OCI-LY1 (cell line): ENCODE data around the gene NRCAM.

Source experiments
- H2AFZ ChIP-seq: fragments of 200-600 bp; sonication (generic), shearing (Covaris generic); 2 replicates; pipeline ENCODE4 v1.6.0; 2014; ENCODE audit warnings: antibody characterized with exemption, mild to moderate bottlenecking, low read length
- H3F3A ChIP-seq: fragments of 200-600 bp; sonication (generic), shearing (Covaris generic); 2 replicates; pipeline ENCODE4 v1.6.0; 2014; ENCODE audit warnings: mild to moderate bottlenecking, antibody characterized with exemption, low read length, moderate library complexity; ENCODE audit not compliant: insufficient read depth
- H3K27ac ChIP-seq: fragments of 200-600 bp; sonication (generic); 2 replicates; pipeline ENCODE4 v1.5.1; 2014; ENCODE audit warnings: low read length, mixed run types, mild to moderate bottlenecking, low read depth; ENCODE audit not compliant: poor library complexity, severe bottlenecking
- H3K27me3 ChIP-seq: fragments of 200-600 bp; sonication (generic); 2 replicates; pipeline ENCODE4 v1.6.0; 2014; ENCODE audit warnings: antibody characterized with exemption, mild to moderate bottlenecking, low read length, moderate library complexity; ENCODE audit not compliant: insufficient read depth
- H3K36me3 ChIP-seq: fragments of 200-600 bp; sonication (generic); 2 replicates; pipeline ENCODE4 v1.6.1; 2014; ENCODE audit warnings: mild to moderate bottlenecking, antibody characterized with exemption, low read length, moderate library complexity, mixed read lengths; ENCODE audit not compliant: insufficient read depth
- H3K4me1 ChIP-seq: fragments of 200-600 bp; sonication (generic); 2 replicates; pipeline ENCODE4 v1.5.1; 2014; ENCODE audit warnings: mild to moderate bottlenecking, low read length, moderate library complexity; ENCODE audit not compliant: insufficient read depth, severe bottlenecking
- H3K4me2 ChIP-seq: fragments of 200-600 bp; sonication (generic), shearing (Covaris generic); 2 replicates; pipeline ENCODE4 v1.6.1; 2014; ENCODE audit warnings: low read length
- H3K4me3 ChIP-seq: fragments of 200-600 bp; sonication (generic); 2 replicates; pipeline ENCODE4 v1.5.1; 2014; ENCODE audit warnings: low read length, low read depth, mild to moderate bottlenecking, mixed read lengths; ENCODE audit not compliant: poor library complexity, severe bottlenecking
- H3K79me2 ChIP-seq: fragments of 200-600 bp; shearing (Covaris generic); 2 replicates; pipeline ENCODE4 v1.6.1; 2016; ENCODE audit warnings: mixed run types, low read length, mixed read lengths; ENCODE audit not compliant: insufficient read depth
- H3K9ac ChIP-seq: fragments of 200-600 bp; sonication (generic), shearing (Covaris generic); 2 replicates; pipeline ENCODE4 v1.6.1; 2014; ENCODE audit warnings: mild to moderate bottlenecking, low read length, mixed read lengths
- H3K9me2 ChIP-seq: fragments of 200-600 bp; sonication (generic), shearing (Covaris generic); 2 replicates; pipeline ENCODE4 v1.6.1; 2014; ENCODE audit warnings: low read depth, mild to moderate bottlenecking, low read length, mixed read lengths
- H3K9me3 ChIP-seq: fragments of 200-600 bp; shearing (Covaris generic); 2 replicates; pipeline ENCODE4 v1.6.1; 2014; ENCODE audit warnings: low read length, mixed read lengths
- H4K20me1 ChIP-seq: fragments of 200-600 bp; sonication (generic), shearing (Covaris generic); 2 replicates; pipeline ENCODE4 v1.6.0; 2016; ENCODE audit warnings: mild to moderate bottlenecking, low read length; ENCODE audit not compliant: insufficient read depth
- CTCF ChIP-seq: fragments of 200-600 bp; sonication (generic), shearing (Covaris generic); IDR thresholded peaks from 2 replicates; pipeline ENCODE4 v1.5.1; 2017; ENCODE audit warnings: mild to moderate bottlenecking, antibody characterized with exemption, low read length, moderate library complexity, mixed read lengths
- EZH2 ChIP-seq: fragments of 200-600 bp; sonication (generic), shearing (Covaris generic); IDR thresholded peaks from 2 replicates; pipeline ENCODE4 v1.8.0; 2017; ENCODE audit warnings: borderline replicate concordance, mixed run types, mild to moderate bottlenecking, antibody characterized with exemption, low read length, moderate library complexity, mixed read lengths

Gene NRCAM

GRCh38 chr7:108321359-108321758 lies 134.9 kb downstream of the NRCAM start:
- Histone ChIP-seq H3K79me2 (no peaks in the 10 kb centered on the region), H3F3A (no peaks in the 10 kb centered on the region), H3K9me2 (no peaks in the 10 kb centered on the region), H3K4me1 (no peaks in the 10 kb centered on the region), H3K27ac (no peak overlapping the region), H3K36me3 (no peaks in the 10 kb centered on the region), H2AFZ (no peak overlapping the region), H3K4me2 (no peak overlapping the region), H3K4me3 (no peak overlapping the region), H3K27me3 (no peaks in the 10 kb centered on the region), H3K9ac (no peak overlapping the region), H4K20me1 (no peaks in the 10 kb centered on the region), H3K9me3 (no peaks in the 10 kb centered on the region)
- no peak for TF ChIP-seq EZH2
- no peak for TF ChIP-seq CTCF

GRCh38 chr7:108316708-108317107 lies 139.5 kb downstream of the NRCAM start:
- Histone ChIP-seq H3K9me3 (no peaks in the 10 kb centered on the region), H3K79me2 (no peaks in the 10 kb centered on the region), H3F3A (no peaks in the 10 kb centered on the region), H3K4me2 (no peak overlapping the region), H3K36me3 (no peaks in the 10 kb centered on the region), H3K4me3 (no peak overlapping the region), H4K20me1 (no peaks in the 10 kb centered on the region), H3K4me1 (no peaks in the 10 kb centered on the region), H3K9ac (no peak overlapping the region), H3K27me3 (no peaks in the 10 kb centered on the region), H2AFZ (no peak overlapping the region), H3K9me2 (no peaks in the 10 kb centered on the region), H3K27ac (no peak overlapping the region)
- TF ChIP-seq EZH2 = no peak
- no peak for TF ChIP-seq CTCF

- H3K9ac ChIP-seq = no peak overlapping the region
- no peaks in the 10 kb centered on the region for H3K79me2 ChIP-seq
- H4K20me1 ChIP-seq = no peaks in the 10 kb centered on the region
Observed at GRCh38 chr7:108314551-108314950, 141.7 kb downstream of the NRCAM start.

More at GRCh38 chr7:108314551-108314950, 141.7 kb downstream of the NRCAM start:
- Histone ChIP-seq H3K9me3 (no peaks in the 10 kb centered on the region), H3F3A (no peaks in the 10 kb centered on the region), H3K27me3 (no peaks in the 10 kb centered on the region), H3K36me3 (no peaks in the 10 kb centered on the region), H3K9me2 (no peaks in the 10 kb centered on the region), H3K4me1 (no peaks in the 10 kb centered on the region), H2AFZ (no peak overlapping the region), H3K27ac (no peak overlapping the region), H3K4me2 (no peak overlapping the region), H3K4me3 (no peak overlapping the region)
- TF ChIP-seq EZH2 = no peak
- TF ChIP-seq CTCF = no peak
